GM06990 (cell line): ENCODE data around the gene TACR2.

Experiments used
- DNase-seq: peaks from one replicate; pipeline ENCODE4 v3.0.0-alpha.2; 2011; ENCODE audit not compliant: insufficient read length; ENCODE audit errors: extremely low read depth
- H3K27me3 ChIP-seq: replicated peaks from 2 replicates; pipeline ENCODE4 v1.6.0; 2011; ENCODE audit warnings: low read length; ENCODE audit not compliant: control insufficient read depth, insufficient read depth
- H3K36me3 ChIP-seq: 2 replicates; pipeline ENCODE4 v1.5.1; 2011; ENCODE audit warnings: low read length; ENCODE audit not compliant: control insufficient read depth, insufficient read depth
- H3K4me3 ChIP-seq: replicated peaks from 2 replicates; pipeline ENCODE4 v1.5.1; 2011; ENCODE audit warnings: low read depth, mild to moderate bottlenecking, control low read depth, low read length
- CTCF ChIP-seq: IDR thresholded peaks from 2 replicates; pipeline ENCODE4 v1.5.1; 2011; ENCODE audit warnings: low read length, control low read depth, mild to moderate bottlenecking, inconsistent platforms; ENCODE audit not compliant: insufficient read depth, poor library complexity, severe bottlenecking

TACR2 gene

GRCh38 chr10:69463886-69464285, 47.2 kb upstream of the TACR2 start:
- no peak for DNase-seq
- H3K36me3 ChIP-seq: no peaks in the 10 kb centered on the region
- H3K4me3 ChIP-seq: no peak overlapping the region
- TF ChIP-seq CTCF: no peak
- no peaks in the 10 kb centered on the region for H3K27me3 ChIP-seq

GRCh38 chr10:69461243-69462025, 44.7 kb upstream of the TACR2 start:
- Histone ChIP-seq H3K36me3 (no peaks in the 10 kb centered on the region; the same call in 1 of the 2 replicates), H3K4me3 (no peak overlapping the region), H3K27me3 (no peaks in the 10 kb centered on the region)
- no peak for TF ChIP-seq CTCF
- DNase-seq: no peak

- TF ChIP-seq CTCF: no peak
- no peaks in the 10 kb centered on the region for H3K27me3 ChIP-seq
- H3K4me3 ChIP-seq: no peak overlapping the region
- no peaks in the 10 kb centered on the region; the same call in 1 of the 2 replicates for H3K36me3 ChIP-seq
- no peak for DNase-seq
These were observed 44.0 kb upstream of the TACR2 start for GRCh38 chr10:69460576-69461242.

- H3K27me3 ChIP-seq: no peaks in the 10 kb centered on the region
- no peak for DNase-seq
- no peak for TF ChIP-seq CTCF
- no peak overlapping the region for H3K4me3 ChIP-seq
- no peaks in the 10 kb centered on the region; the same call in 1 of the 2 replicates for H3K36me3 ChIP-seq
These were observed 43.3 kb upstream of the TACR2 start for GRCh38 chr10:69459893-69460575.

GRCh38 chr10:69459101-69459790, 42.5 kb upstream of the TACR2 start:
- Histone ChIP-seq H3K4me3 (no peak overlapping the region), H3K36me3 (no peaks in the 10 kb centered on the region; the same call in 1 of the 2 replicates), H3K27me3 (no peaks in the 10 kb centered on the region)
- DNase-seq: no peak
- no peak for TF ChIP-seq CTCF
